HG02943 (cell line): ENCODE data around the gene PROK2.

Experiments used
- ATAC-seq: cut with Tn5 transposase; IDR thresholded peaks from one replicate; pipeline ENCODE4 v1.9.1; 2021; ENCODE audit warnings: mild to moderate bottlenecking, low read depth, moderate library complexity; ENCODE audit not compliant: unreplicated experiment

PROK2 gene

GRCh38 chr3:71751602-71752001 lies 33.3 kb downstream of the PROK2 start:
- ATAC-seq, result no peak

GRCh38 chr3:71744738-71745137 lies 40.2 kb downstream of the PROK2 start:
- ATAC-seq, result no peak

GRCh38 chr3:71742621-71743020 lies 42.3 kb downstream of the PROK2 start:
- no peak for ATAC-seq

DNA sequence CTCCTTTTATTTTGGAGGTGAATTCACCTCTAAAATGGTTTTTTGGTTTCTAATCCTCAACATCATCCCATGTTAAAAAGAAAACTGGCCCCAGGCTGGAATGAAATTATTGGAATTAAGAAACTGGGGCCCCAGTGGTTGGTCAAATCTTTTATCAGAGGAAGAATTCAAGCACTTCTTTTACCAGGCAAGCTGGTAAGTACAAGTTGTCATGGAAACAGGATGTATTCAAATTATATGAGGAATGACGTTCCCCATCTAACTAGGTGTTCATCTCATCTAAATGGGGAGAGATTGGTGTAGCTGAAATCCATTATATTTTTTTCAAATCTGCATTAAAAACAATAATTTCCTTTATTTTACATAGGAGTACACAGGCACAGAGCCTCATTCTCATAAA lies 50.1 kb downstream of the PROK2 start:
- ATAC-seq, result no peak

DNA sequence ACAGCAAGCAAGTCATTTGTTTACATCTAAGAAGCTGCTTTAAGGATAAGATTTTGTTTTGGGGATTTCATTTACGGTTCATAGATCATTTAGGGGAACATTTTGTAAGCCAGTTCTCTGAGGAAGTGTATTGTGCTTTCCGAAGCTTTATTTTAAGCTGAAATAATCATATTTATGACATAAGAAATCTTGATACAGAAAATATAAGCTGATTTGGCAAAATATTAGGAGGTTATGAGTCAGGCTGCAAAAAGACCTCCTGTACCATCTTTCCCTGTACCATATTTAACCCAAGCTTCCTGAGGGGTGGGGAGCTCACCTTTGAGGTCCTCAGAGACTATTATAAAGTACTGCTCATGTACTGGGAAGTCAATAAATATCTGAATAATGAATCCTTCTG lies 51.6 kb downstream of the PROK2 start:
- no peak for ATAC-seq

GRCh38 chr3:71732637-71733036 lies 52.3 kb downstream of the PROK2 start:
- ATAC-seq, result no peak

DNA sequence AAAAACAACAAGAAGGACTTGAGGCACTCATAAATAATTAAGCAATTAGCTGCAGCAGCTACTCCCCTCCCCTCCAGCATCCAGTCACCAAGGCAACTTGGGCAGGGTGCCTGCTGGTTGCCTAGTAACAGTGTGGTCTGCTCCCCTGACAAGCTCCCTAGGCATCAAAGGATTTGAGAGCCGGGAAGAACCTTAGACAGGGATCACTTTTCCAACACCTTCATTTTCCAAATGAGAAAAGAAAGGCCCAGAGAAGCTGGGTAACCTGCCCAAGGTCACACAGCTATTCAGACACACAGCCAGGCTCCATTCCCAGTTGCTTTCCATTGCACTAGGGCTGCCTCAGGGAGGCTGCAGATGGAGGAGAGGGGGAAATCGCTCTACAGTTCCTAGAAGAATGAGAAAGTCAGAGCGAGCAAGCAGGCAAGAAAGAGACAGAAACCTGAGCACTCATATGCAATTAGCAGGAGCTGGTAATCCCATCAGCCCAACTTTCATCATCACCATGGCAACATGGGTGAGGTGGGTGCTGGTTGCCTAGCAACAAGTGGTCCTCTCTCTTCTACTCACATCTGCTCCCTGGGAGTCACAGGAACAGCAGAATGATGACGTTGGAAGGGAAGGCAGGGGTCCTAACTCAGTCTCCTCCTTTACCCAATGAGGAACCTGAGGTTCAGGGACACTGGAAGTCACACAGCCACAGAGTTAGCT lies 56.2 kb downstream of the PROK2 start:
- no peak for ATAC-seq

- ATAC-seq, result no peak
Observed at GRCh38 chr3:71726146-71726545, 58.8 kb downstream of the PROK2 start.

DNA sequence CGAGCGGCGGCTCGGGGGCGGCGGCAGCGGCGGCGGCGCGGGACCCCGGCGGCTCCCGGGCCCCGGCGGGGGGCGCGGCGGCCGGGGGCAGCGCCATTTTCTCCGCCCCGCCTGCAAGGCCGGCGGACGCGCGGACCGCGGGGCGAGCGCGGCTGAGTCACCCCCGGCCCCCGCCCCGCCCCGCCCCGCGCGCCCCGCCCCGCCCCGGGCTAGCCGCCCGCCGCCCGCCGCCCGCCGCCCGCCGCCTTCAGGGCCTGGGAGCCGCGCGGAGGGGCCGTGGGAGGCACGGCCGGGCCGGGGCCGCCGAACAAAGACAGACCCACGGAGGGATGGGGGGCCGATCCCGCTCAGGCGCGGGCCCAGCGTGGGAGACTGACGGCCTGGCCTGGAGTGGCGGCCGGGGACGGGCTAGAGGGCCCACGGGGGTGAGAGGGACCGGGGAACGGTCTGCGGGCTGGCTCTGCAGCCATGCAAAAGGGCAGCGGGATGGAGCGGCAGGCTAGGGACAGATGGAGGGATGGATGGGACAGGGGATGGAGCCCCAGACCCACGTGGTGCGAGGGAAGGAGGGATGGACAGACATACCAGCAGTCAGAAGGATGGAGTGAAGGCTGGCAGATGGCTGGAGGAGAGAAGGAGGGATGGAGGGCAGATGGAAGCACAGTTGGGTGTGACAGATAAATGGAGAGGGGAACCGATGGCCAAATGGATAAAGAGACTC lies 59.5 kb downstream of the PROK2 start, which contains the start of gene EIF4E3:
TSS of gene EIF4E3 (minus strand) at position 132 of the 721 bp plus-strand sequence. CDS start at position 97, 35 bp downstream.
- ATAC-seq, result no peak

GRCh38 chr3:71724584-71725270 lies 60.2 kb downstream of the PROK2 start:
- no peak for ATAC-seq

- no peak for ATAC-seq
Observed at GRCh38 chr3:71724171-71724453, 60.8 kb downstream of the PROK2 start.

GRCh38 chr3:71723452-71724170 lies 61.3 kb downstream of the PROK2 start:
- no peak for ATAC-seq

- ATAC-seq, result no peak
Observed at GRCh38 chr3:71722693-71723092, 62.3 kb downstream of the PROK2 start.
